Upper lobe of right lung (tissue), 1 donor: Measurements from ENCODE around the gene TMEM171. TPM values are rescaled to one million over a fixed set of nuclear protein-coding genes. Genes with fewer than 3 reads are reported as not detected.

Source experiments
- ATAC-seq: fragments of 200-7000 bp; cut with Tn5 transposase; one replicate; pipeline ENCODE4 v1.9.1; 2020; ENCODE audit warnings: mild to moderate bottlenecking, moderate library complexity
- DNase-seq: peaks from one replicate; pipeline ENCODE4 v3.0.0-alpha.2; 2020
- H3K27ac ChIP-seq: fragments of 200-600 bp; one replicate; pipeline ENCODE4 v1.8.0; 2022
- H3K27me3 ChIP-seq: fragments of 200-600 bp; one replicate; pipeline ENCODE4 v1.8.0; 2022; ENCODE audit warnings: mild to moderate bottlenecking
- H3K36me3 ChIP-seq: fragments of 200-600 bp; one replicate; pipeline ENCODE4 v1.8.0; 2022
- H3K4me1 ChIP-seq: fragments of 200-600 bp; one replicate; pipeline ENCODE4 v1.8.0; 2022
- H3K4me3 ChIP-seq: fragments of 200-600 bp; one replicate; pipeline ENCODE4 v1.8.0; 2022; ENCODE audit warnings: mild to moderate bottlenecking
- H3K9me3 ChIP-seq: fragments of 200-600 bp; one replicate; pipeline ENCODE4 v1.8.0; 2022
- intact Hi-C: fragments of 100-400 bp; cut with DNase I; formaldehyde crosslinking; loops from one replicate; pipeline ENCODE4 v1.11.0; 2022
- total RNA-seq: library from RNA; stranded (reverse); fragmentation: NEBNext Ultra II Directional; extraction: Animal tissue kit (Norgen Biotek cat#: 25700); gene quantifications from one replicate; pipeline ENCODE4 v1.2.1, GENCODE V29; 2021
- TF ChIP-seq, protein P1 (sequence below): fragments of 200-600 bp; IDR thresholded peaks from one replicate; pipeline ENCODE4 v1.8.0; 2022; ENCODE audit warnings: antibody characterized with exemption
- donor health status: DM: no; HTN: yes; CAD: no; lungs with severe emphysema.

TMEM171 gene
- total RNA-seq, 1 donor from 2014 or later: 0.43 TPM

DNA sequence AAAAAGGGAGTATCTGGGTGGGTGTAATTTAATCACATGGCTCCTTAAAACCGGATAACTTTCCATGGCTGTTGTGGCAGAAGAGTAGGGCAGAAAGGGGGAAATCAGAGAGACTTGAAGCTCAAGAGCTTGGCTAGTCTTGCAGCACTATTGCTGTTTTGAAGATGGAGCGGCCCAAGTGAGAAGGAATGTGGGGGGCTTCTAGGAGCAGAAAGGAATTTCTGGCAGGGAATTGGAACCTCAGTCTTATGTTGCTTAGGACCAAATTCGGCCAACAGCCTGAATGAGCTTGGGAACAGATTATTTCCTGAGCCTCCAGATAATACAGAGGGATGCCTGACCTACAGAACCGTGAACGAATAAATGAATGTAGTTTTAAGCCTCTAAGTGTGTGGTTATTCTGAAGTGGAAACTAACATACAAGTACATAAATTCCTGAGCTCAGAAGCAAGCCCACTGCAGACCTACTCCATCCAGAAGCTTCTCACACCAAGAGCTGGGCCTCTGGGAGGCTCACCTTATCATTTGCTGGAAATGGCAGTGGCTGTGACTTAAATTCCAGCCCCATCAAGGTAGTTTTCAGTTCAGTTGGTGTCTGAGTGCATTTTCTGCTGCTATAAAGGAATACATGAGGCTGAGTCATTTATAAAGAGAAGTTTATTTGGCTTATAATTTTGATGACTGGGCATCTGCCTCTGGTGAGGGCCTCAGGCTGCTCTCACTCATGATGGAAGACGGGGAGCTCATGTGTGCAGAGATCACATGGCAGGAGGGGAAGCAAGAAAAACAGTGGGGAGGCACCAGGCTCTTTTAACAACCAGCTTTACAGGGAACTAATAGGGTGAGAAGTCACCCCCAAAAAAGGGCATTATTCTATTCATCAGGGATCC is 37.3 kb downstream of the TMEM171 start:
- ATAC-seq (no peak), DNase-seq (no peak)
- Histone ChIP-seq H3K9me3 (no peaks in the 10 kb centered on the region), H3K36me3 (no peaks in the 10 kb centered on the region), H3K4me3 (no peak overlapping the region), H3K27ac (no peak overlapping the region), H3K4me1 (no peaks in the 10 kb centered on the region), H3K27me3 (peaks cover 27% of the 10 kb centered on the region)
- TF ChIP-seq, protein P1, sequence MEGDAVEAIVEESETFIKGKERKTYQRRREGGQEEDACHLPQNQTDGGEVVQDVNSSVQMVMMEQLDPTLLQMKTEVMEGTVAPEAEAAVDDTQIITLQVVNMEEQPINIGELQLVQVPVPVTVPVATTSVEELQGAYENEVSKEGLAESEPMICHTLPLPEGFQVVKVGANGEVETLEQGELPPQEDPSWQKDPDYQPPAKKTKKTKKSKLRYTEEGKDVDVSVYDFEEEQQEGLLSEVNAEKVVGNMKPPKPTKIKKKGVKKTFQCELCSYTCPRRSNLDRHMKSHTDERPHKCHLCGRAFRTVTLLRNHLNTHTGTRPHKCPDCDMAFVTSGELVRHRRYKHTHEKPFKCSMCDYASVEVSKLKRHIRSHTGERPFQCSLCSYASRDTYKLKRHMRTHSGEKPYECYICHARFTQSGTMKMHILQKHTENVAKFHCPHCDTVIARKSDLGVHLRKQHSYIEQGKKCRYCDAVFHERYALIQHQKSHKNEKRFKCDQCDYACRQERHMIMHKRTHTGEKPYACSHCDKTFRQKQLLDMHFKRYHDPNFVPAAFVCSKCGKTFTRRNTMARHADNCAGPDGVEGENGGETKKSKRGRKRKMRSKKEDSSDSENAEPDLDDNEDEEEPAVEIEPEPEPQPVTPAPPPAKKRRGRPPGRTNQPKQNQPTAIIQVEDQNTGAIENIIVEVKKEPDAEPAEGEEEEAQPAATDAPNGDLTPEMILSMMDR: no peak
- intact Hi-C loops: no loop called here

- Histone ChIP-seq H3K36me3 (no peaks in the 10 kb centered on the region), H3K4me3 (no peak overlapping the region), H3K9me3 (no peaks in the 10 kb centered on the region), H3K27ac (no peak overlapping the region), H3K27me3 (peaks cover 27% of the 10 kb centered on the region), H3K4me1 (no peaks in the 10 kb centered on the region)
- DNase-seq: no peak
- no peak for ATAC-seq
- intact Hi-C loops: no loop called here
- TF ChIP-seq, protein P1: no peak
Measured at GRCh38 chr5:73158313-73158712, 37.9 kb downstream of the TMEM171 start.

DNA sequence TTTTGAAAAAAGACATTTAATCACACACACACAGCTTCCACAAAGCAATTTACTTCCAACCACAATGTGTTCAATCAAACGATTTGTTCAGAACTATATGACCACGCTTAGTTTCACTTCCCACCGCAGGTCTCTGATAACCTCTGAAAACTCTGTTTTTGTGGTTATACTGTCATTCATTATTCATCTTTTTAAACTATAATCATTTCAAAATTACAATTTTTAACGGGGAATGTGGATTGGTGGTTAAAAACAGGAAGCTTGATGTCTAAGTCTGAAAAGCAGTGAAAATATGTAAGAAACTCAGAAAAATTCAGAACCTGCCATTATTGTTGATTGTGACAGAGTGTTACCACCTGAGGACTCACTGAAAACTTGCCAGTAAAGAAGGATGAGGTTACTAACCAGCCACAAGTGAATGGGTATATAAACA is 39.9 kb downstream of the TMEM171 start:
- intact Hi-C loops: no loop called here
- ATAC-seq: no peak

GRCh38 chr5:73170522-73170921 is 50.1 kb downstream of the TMEM171 start:
- peak; percentile 63 for ATAC-seq
- Histone ChIP-seq H3K27ac (no peak overlapping the region), H3K4me3 (no peak overlapping the region), H3K9me3 (no peaks in the 10 kb centered on the region), H3K4me1 (no peaks in the 10 kb centered on the region), H3K36me3 (no peaks in the 10 kb centered on the region), H3K27me3 (peaks cover 12% of the 10 kb centered on the region)
- intact Hi-C loops: no loop called here
- TF ChIP-seq, protein P1: peak; percentile 42
- DNase-seq: no peak

More for the DNA sequence above, 39.9 kb downstream of the TMEM171 start:
- H3K27me3 ChIP-seq: peaks cover 27% of the 10 kb centered on the region
- TF ChIP-seq, protein P1: no peak
- H3K27ac ChIP-seq: no peak overlapping the region
- no peak overlapping the region for H3K4me3 ChIP-seq
- no peaks in the 10 kb centered on the region for H3K4me1 ChIP-seq
- no peak for DNase-seq
- no peaks in the 10 kb centered on the region for H3K9me3 ChIP-seq
- no peaks in the 10 kb centered on the region for H3K36me3 ChIP-seq

GRCh38 chr5:73171495-73171894 is 51.1 kb downstream of the TMEM171 start:
- H3K27ac ChIP-seq: no peak overlapping the region
- H3K36me3 ChIP-seq: no peaks in the 10 kb centered on the region
- no peak overlapping the region for H3K4me3 ChIP-seq
- ATAC-seq (no peak), DNase-seq (no peak)
- intact Hi-C loops: no loop called here
- H3K9me3 ChIP-seq: no peaks in the 10 kb centered on the region
- H3K4me1 ChIP-seq: no peaks in the 10 kb centered on the region
- peaks cover 12% of the 10 kb centered on the region for H3K27me3 ChIP-seq
- TF ChIP-seq, protein P1: no peak
